ENCODE measurements around the gene OGFOD3.
"Not testable (repeated sequence)": the region's sequence is repeated elsewhere in the genome, so short reads cannot be mapped to it uniquely, and the experiment has no call there.

OGFOD3 gene

GRCh38 chr17:82461827-82462524, 43.6 kb upstream of the OGFOD3 start:
- Histone ChIP-seq H3K36me3 (peaks cover 41% of the 10 kb centered on the region), H3K9me3 (no peaks in the 10 kb centered on the region), H3K4me1 (peaks cover 3% of the 10 kb centered on the region; the same call in 1 of the 2 replicates), H3K27me3 (no peaks in the 10 kb centered on the region), H3K4me3 (ENCODE audit: low read depth, low read length) (no peak overlapping the region)
- no peak for TF ChIP-seq CTCF (IDR thresholded peaks at IDR 0.05; ENCODE audit: low read depth, low read length)
- no peak for DNase-seq

GRCh38 chr17:82459936-82460335, 41.5 kb upstream of the OGFOD3 start:
- not testable (repeated sequence) for H3K9me3 ChIP-seq; H3K4me3 ChIP-seq (ENCODE audit: low read depth, low read length); H3K4me1 ChIP-seq; H3K27me3 ChIP-seq; DNase-seq
- peaks cover 33% of the 10 kb centered on the region for H3K36me3 ChIP-seq

GRCh38 chr17:82458885-82459424, 40.6 kb upstream of the OGFOD3 start:
- H3K4me3 ChIP-seq (ENCODE audit: low read depth, low read length), result peak overlapping the region; percentile 92
- H3K36me3 ChIP-seq, result peaks cover 23% of the 10 kb centered on the region
- H3K9me3 ChIP-seq, result no peaks in the 10 kb centered on the region
- H3K4me1 ChIP-seq, result peaks cover 3% of the 10 kb centered on the region; the same call in 1 of the 2 replicates
- no peak for TF ChIP-seq CTCF (IDR thresholded peaks at IDR 0.05; ENCODE audit: low read depth, low read length)
- no peak for DNase-seq
- no peaks in the 10 kb centered on the region for H3K27me3 ChIP-seq

GRCh38 chr17:82458179-82458884, 39.9 kb upstream of the OGFOD3 start, which contains the start of gene NARF:
Gene NARF, plus strand, starts transcription at chr17:82458741. Its CDS starts 63 bp downstream, at chr17:82458804.
- peak within 1 kb of the TSS; percentile 92 for H3K4me3 ChIP-seq (ENCODE audit: low read depth, low read length)
- no peaks in the 10 kb centered on the region for H3K27me3 ChIP-seq
- H3K4me1 ChIP-seq, result peaks cover 3% of the 10 kb centered on the region; the same call in 1 of the 2 replicates
- H3K9me3 ChIP-seq, result no peaks in the 10 kb centered on the region
- peaks cover 19% of the 10 kb centered on the region for H3K36me3 ChIP-seq
- TF ChIP-seq CTCF (IDR thresholded peaks at IDR 0.05; ENCODE audit: low read depth, low read length), result no peak
- DNase-seq, result peak; percentile 99

GRCh38 chr17:82457929-82458178, 39.5 kb upstream of the OGFOD3 start:
- Histone ChIP-seq H3K9me3 (no peaks in the 10 kb centered on the region), H3K27me3 (no peaks in the 10 kb centered on the region), H3K36me3 (peaks cover 17% of the 10 kb centered on the region), H3K4me3 (ENCODE audit: low read depth, low read length) (peak overlapping the region; percentile 92), H3K4me1 (peaks cover 3% of the 10 kb centered on the region; the same call in 1 of the 2 replicates)
- no peak for DNase-seq
- TF ChIP-seq CTCF (IDR thresholded peaks at IDR 0.05; ENCODE audit: low read depth, low read length), result no peak

- DNase-seq, result no peak
- Histone ChIP-seq H3K36me3 (peaks cover 16% of the 10 kb centered on the region), H3K4me1 (peaks cover 3% of the 10 kb centered on the region; the same call in 1 of the 2 replicates), H3K4me3 (ENCODE audit: low read depth, low read length) (peak overlapping the region; percentile 92), H3K9me3 (no peaks in the 10 kb centered on the region), H3K27me3 (no peaks in the 10 kb centered on the region)
- 0 out of 2 replicates have a peak, but pooled peaks have one; percentile 6 for TF ChIP-seq CTCF (IDR thresholded peaks at IDR 0.05; ENCODE audit: low read depth, low read length)
Measured at GRCh38 chr17:82457073-82457928, 38.9 kb upstream of the OGFOD3 start.

GRCh38 chr17:82453706-82454105, 35.3 kb upstream of the OGFOD3 start:
- H3K9me3 ChIP-seq; H3K36me3 ChIP-seq; H3K27me3 ChIP-seq; DNase-seq; H3K4me1 ChIP-seq; H3K4me3 ChIP-seq (ENCODE audit: low read depth, low read length): not testable (repeated sequence)

- not testable (repeated sequence) for DNase-seq; H3K36me3 ChIP-seq; H3K4me3 ChIP-seq (ENCODE audit: low read depth, low read length); H3K27me3 ChIP-seq; H3K4me1 ChIP-seq; H3K9me3 ChIP-seq
Measured at GRCh38 chr17:82453151-82453550, 34.8 kb upstream of the OGFOD3 start.
